HL-60 (cell line): ENCODE measurements around the gene FILIP1L.

Experiments used
- CTCF ChIP-seq: IDR thresholded peaks from one replicate; pipeline ENCODE4 v1.5.1; 2011; ENCODE audit warnings: low read length, control low read depth, inconsistent platforms; ENCODE audit not compliant: insufficient read depth
- GABPA ChIP-seq: IDR thresholded peaks from 2 replicates; pipeline ENCODE4 v1.6.1; 2012; ENCODE audit warnings: low read depth
- SPI1 ChIP-seq: IDR thresholded peaks from 2 replicates; pipeline ENCODE4 v1.6.1; 2012; ENCODE audit warnings: low read depth, mild to moderate bottlenecking, borderline replicate concordance
- TF ChIP-seq, protein P1 (sequence below): IDR thresholded peaks from 2 replicates; pipeline ENCODE4 v1.6.1; 2012; ENCODE audit warnings: low read depth; ENCODE audit not compliant: insufficient replicate concordance

DNA sequence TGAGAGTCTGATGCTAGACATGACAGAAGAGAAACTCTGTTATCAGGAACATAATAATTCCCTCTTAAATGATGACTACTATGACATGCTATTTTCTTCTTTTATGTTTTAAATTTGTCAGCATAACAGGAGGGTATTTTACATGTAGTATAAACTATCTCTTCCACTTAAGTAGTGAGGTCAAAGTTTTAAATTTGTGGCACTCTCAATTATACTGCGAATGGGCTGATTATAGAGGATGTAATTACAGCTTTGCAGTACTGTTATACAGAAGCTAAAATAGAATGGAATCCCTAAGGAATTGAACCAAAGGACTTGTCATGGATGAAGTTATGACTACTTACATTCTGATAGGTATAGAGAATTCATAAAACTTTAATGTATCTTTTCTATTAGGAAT, 262.3 kb downstream of the FILIP1L start:
- no peak for TF ChIP-seq CTCF
- TF ChIP-seq, protein P1, sequence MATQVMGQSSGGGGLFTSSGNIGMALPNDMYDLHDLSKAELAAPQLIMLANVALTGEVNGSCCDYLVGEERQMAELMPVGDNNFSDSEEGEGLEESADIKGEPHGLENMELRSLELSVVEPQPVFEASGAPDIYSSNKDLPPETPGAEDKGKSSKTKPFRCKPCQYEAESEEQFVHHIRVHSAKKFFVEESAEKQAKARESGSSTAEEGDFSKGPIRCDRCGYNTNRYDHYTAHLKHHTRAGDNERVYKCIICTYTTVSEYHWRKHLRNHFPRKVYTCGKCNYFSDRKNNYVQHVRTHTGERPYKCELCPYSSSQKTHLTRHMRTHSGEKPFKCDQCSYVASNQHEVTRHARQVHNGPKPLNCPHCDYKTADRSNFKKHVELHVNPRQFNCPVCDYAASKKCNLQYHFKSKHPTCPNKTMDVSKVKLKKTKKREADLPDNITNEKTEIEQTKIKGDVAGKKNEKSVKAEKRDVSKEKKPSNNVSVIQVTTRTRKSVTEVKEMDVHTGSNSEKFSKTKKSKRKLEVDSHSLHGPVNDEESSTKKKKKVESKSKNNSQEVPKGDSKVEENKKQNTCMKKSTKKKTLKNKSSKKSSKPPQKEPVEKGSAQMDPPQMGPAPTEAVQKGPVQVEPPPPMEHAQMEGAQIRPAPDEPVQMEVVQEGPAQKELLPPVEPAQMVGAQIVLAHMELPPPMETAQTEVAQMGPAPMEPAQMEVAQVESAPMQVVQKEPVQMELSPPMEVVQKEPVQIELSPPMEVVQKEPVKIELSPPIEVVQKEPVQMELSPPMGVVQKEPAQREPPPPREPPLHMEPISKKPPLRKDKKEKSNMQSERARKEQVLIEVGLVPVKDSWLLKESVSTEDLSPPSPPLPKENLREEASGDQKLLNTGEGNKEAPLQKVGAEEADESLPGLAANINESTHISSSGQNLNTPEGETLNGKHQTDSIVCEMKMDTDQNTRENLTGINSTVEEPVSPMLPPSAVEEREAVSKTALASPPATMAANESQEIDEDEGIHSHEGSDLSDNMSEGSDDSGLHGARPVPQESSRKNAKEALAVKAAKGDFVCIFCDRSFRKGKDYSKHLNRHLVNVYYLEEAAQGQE = no peak
- no peak for TF ChIP-seq GABPA
- TF ChIP-seq SPI1 = no peak
